Measurements from ENCODE around the gene TRIM28. TPM values are rescaled to one million over a fixed set of nuclear protein-coding genes. Genes with fewer than 3 reads are reported as not detected.

TRIM28 gene
- total and polyA plus RNA-seq, 9 of the 15 experiments (the other 6 are each of a cell fraction or from before 2014, with no cell fraction given), result 12.1 to 797 (median 490) TPM

GRCh38 chr19:58559275-58560006 is 15.6 kb downstream of the TRIM28 start (continued):
- TF ChIP-seq BRCA1 (IDR thresholded peaks at IDR 0.05) (no peak), BRCA1 (CRISPR knock-in tag; IDR thresholded peaks at IDR 0.05) (no peak), HMG20B (CRISPR knock-in tag; IDR thresholded peaks at IDR 0.05) (no peak), SMAD1 (IDR thresholded peaks at IDR 0.05; ENCODE audit: low read depth, low read length, partially characterized antibody) (peak; percentile 85), MAZ (CRISPR knock-in tag; conservative IDR thresholded peaks at IDR 0.05 in 1 of 2, IDR thresholded peaks at IDR 0.05 in 1 of 2) (peak; percentile 77 to 92), STAT5A (IDR thresholded peaks at IDR 0.05; ENCODE audit: borderline replicate concordance, low read length) (no peak), BCL6 (CRISPR knock-in tag; IDR thresholded peaks at IDR 0.05) (no peak), ZNF311 (CRISPR knock-in tag; IDR thresholded peaks at IDR 0.05) (no peak), NCOR1 (IDR thresholded peaks at IDR 0.05) (no peak; the same call in 1 of the 2 replicates), ESRRA (IDR thresholded peaks at IDR 0.05; ENCODE audit: borderline replicate concordance, low read depth) (no peak; the same call in 1 of the 2 replicates), RBM22 (IDR thresholded peaks at IDR 0.05; ENCODE audit: low read depth, low read length, poor library complexity, severe bottlenecking) (no peak), CCAR2 (IDR thresholded peaks at IDR 0.05; ENCODE audit: low read depth, low read length) (no peak), CREBBP (IDR thresholded peaks at IDR 0.05; ENCODE audit: low read depth, low read length) (no peak), SMARCE1 (IDR thresholded peaks at IDR 0.05) (no peak), HLTF (IDR thresholded peaks at IDR 0.05) (0 out of 2 replicates have a peak, but pooled peaks have one; percentile 55)
- TF ChIP-seq, protein P1, sequence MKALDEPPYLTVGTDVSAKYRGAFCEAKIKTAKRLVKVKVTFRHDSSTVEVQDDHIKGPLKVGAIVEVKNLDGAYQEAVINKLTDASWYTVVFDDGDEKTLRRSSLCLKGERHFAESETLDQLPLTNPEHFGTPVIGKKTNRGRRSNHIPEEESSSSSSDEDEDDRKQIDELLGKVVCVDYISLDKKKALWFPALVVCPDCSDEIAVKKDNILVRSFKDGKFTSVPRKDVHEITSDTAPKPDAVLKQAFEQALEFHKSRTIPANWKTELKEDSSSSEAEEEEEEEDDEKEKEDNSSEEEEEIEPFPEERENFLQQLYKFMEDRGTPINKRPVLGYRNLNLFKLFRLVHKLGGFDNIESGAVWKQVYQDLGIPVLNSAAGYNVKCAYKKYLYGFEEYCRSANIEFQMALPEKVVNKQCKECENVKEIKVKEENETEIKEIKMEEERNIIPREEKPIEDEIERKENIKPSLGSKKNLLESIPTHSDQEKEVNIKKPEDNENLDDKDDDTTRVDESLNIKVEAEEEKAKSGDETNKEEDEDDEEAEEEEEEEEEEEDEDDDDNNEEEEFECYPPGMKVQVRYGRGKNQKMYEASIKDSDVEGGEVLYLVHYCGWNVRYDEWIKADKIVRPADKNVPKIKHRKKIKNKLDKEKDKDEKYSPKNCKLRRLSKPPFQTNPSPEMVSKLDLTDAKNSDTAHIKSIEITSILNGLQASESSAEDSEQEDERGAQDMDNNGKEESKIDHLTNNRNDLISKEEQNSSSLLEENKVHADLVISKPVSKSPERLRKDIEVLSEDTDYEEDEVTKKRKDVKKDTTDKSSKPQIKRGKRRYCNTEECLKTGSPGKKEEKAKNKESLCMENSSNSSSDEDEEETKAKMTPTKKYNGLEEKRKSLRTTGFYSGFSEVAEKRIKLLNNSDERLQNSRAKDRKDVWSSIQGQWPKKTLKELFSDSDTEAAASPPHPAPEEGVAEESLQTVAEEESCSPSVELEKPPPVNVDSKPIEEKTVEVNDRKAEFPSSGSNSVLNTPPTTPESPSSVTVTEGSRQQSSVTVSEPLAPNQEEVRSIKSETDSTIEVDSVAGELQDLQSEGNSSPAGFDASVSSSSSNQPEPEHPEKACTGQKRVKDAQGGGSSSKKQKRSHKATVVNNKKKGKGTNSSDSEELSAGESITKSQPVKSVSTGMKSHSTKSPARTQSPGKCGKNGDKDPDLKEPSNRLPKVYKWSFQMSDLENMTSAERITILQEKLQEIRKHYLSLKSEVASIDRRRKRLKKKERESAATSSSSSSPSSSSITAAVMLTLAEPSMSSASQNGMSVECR (CRISPR knock-in tag; IDR thresholded peaks at IDR 0.05), result peak; percentile 43; the same call in 1 of the 2 replicates
- TF ChIP-seq, protein P2, sequence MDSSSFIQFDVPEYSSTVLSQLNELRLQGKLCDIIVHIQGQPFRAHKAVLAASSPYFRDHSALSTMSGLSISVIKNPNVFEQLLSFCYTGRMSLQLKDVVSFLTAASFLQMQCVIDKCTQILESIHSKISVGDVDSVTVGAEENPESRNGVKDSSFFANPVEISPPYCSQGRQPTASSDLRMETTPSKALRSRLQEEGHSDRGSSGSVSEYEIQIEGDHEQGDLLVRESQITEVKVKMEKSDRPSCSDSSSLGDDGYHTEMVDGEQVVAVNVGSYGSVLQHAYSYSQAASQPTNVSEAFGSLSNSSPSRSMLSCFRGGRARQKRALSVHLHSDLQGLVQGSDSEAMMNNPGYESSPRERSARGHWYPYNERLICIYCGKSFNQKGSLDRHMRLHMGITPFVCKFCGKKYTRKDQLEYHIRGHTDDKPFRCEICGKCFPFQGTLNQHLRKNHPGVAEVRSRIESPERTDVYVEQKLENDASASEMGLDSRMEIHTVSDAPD (CRISPR knock-in tag; IDR thresholded peaks at IDR 0.05), result no peak
- TF ChIP-seq, protein P3, sequence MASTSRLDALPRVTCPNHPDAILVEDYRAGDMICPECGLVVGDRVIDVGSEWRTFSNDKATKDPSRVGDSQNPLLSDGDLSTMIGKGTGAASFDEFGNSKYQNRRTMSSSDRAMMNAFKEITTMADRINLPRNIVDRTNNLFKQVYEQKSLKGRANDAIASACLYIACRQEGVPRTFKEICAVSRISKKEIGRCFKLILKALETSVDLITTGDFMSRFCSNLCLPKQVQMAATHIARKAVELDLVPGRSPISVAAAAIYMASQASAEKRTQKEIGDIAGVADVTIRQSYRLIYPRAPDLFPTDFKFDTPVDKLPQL (IDR thresholded peaks at IDR 0.05; ENCODE audit: extremely low read depth, insufficient read length), result peak; percentile 49

All from K562 (cell line).